GM18498 (cell line): ENCODE data around the gene COX7A1.

Experiments used
- ATAC-seq: cut with Tn5 transposase; IDR thresholded peaks from one replicate; pipeline ENCODE4 v1.9.1; 2021; ENCODE audit warnings: mild to moderate bottlenecking, moderate library complexity; ENCODE audit not compliant: unreplicated experiment

COX7A1 gene

DNA sequence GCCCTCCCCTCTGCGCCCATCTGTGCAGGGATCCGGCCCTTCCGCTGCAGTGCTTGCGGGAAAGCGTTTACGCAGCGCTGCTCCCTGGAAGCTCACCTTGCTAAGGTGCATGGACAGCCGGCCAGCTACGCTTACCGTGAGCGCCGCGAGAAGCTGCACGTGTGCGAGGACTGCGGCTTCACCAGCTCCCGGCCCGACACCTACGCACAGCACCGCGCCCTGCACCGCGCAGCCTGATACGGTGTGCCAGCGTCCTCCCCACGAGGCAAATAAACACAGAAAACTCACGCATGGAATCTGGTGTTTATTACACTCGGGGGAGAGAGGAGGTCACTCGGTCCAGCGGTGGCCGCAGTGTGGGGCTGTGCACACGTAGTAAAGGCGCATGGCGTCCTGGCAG, 38.8 kb downstream of the COX7A1 start:
- no peak for ATAC-seq

GRCh38 chr19:36112678-36113077, 39.6 kb downstream of the COX7A1 start:
- ATAC-seq = no peak

DNA sequence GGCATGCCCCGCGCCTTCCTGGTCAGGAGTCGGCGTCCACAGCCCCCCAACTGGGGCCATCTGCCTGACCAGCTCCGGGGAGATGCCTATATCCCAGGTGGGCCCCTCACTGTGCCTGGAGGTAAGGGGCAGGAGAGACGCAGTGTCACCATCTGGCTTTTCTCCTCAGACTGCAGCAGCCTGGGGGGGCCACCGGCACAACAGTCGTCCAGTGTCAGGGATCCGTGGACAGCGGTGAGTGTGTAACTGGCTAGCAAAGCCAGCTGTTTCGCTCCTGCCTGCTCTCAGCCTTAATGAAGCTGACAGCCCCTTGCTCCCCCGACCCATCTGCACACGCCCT, 41.1 kb downstream of the COX7A1 start:
- no peak for ATAC-seq

- no peak for ATAC-seq
These were observed 41.6 kb downstream of the COX7A1 start, which contains the start of gene OVOL3 for GRCh38 chr19:36110487-36111199. TSS of gene OVOL3 (plus strand) at chr19:36111143. CDS start at chr19:36111203, 60 bp downstream.

GRCh38 chr19:36108684-36109083, 43.6 kb downstream of the COX7A1 start:
- no peak for ATAC-seq

GRCh38 chr19:36106991-36107390, 45.3 kb downstream of the COX7A1 start:
- no peak for ATAC-seq

GRCh38 chr19:36106441-36106840, 45.8 kb downstream of the COX7A1 start:
- ATAC-seq = no peak

GRCh38 chr19:36103842-36104552, 48.2 kb downstream of the COX7A1 start:
- no peak for ATAC-seq

- no peak for ATAC-seq
These were observed 49.1 kb downstream of the COX7A1 start for GRCh38 chr19:36103040-36103626.

- no peak for ATAC-seq
These were observed 50.5 kb downstream of the COX7A1 start for GRCh38 chr19:36101550-36102327.
